GM12865 (cell line): ENCODE results near the gene NKX1-2.
A peak's percentile ranks its signal among the peaks of the same experiment; 100 is the strongest.

Source experiments
- DNase-seq: peaks from one replicate; pipeline ENCODE4 v3.0.0; 2010; ENCODE audit warnings: low read depth
- H3K4me3 ChIP-seq: 2 replicates; pipeline ENCODE4 v1.5.1; 2011; ENCODE audit warnings: mild to moderate bottlenecking, low read depth, low read length, control low read depth
- TF ChIP-seq, protein P1 (sequence below): IDR thresholded peaks from 2 replicates; pipeline ENCODE4 v1.5.1; 2011; ENCODE audit warnings: low read length, control low read depth, low read depth, inconsistent platforms; ENCODE audit not compliant: insufficient read depth; ENCODE audit errors: missing control alignments

The NKX1-2 gene

DNA sequence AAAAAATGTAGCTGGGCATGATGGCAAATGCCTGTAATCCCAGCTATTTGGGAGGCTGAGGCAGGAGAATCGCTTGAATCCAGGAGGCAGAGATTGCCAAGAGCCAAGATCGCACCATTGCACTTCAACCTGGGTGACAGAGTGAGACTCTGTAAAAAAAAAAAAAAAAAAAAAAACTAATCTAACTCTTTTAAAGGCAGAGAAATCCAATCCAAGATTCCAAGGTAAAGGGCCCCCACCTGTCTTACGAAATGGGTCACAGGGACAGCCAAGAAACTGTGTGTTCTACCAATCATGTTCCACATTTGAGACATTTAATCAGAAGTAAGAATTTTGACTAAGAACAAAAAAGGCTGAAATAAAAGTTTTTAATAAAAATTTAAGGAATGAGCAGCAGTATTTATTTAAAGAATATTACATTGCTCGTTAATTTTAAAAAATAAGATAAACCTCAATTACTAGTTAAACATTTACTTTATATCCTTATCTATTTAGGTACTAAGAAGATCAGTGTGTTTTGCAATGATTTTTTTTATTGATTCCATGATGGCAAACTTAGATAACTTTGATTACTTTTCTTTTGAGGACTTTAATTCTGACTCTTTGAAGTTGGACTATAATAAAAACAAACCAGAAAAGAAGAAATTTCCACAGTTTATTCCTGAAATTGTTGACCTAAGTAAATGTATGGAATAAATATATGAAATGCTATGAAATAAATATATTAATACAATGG, 24.4 kb downstream of the NKX1-2 start:
- TF ChIP-seq, protein P1, sequence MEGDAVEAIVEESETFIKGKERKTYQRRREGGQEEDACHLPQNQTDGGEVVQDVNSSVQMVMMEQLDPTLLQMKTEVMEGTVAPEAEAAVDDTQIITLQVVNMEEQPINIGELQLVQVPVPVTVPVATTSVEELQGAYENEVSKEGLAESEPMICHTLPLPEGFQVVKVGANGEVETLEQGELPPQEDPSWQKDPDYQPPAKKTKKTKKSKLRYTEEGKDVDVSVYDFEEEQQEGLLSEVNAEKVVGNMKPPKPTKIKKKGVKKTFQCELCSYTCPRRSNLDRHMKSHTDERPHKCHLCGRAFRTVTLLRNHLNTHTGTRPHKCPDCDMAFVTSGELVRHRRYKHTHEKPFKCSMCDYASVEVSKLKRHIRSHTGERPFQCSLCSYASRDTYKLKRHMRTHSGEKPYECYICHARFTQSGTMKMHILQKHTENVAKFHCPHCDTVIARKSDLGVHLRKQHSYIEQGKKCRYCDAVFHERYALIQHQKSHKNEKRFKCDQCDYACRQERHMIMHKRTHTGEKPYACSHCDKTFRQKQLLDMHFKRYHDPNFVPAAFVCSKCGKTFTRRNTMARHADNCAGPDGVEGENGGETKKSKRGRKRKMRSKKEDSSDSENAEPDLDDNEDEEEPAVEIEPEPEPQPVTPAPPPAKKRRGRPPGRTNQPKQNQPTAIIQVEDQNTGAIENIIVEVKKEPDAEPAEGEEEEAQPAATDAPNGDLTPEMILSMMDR, result no peak
- no peak for DNase-seq
- H3K4me3 ChIP-seq, result no peak overlapping the region

DNA sequence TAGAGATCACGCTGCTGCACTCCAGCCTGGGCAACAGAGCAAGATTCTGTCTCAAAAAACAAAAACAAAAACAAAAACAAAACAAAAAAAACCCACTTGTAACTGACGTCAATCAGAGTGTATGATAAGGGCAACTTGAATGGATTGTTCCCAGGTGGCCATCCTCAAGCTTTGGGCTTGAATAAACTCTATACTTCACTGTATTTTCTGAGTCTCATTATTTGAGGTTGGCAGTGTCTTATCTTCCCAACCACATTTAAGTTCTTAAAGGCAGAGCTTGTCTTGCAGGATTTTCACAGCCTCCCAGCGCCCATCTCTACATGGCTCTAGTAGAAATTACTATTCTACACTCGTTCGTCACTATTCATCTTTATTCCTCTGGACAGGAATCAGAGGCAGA, 26.0 kb downstream of the NKX1-2 start:
- DNase-seq, result no peak
- TF ChIP-seq, protein P1, result no peak
- H3K4me3 ChIP-seq, result no peak overlapping the region

DNA sequence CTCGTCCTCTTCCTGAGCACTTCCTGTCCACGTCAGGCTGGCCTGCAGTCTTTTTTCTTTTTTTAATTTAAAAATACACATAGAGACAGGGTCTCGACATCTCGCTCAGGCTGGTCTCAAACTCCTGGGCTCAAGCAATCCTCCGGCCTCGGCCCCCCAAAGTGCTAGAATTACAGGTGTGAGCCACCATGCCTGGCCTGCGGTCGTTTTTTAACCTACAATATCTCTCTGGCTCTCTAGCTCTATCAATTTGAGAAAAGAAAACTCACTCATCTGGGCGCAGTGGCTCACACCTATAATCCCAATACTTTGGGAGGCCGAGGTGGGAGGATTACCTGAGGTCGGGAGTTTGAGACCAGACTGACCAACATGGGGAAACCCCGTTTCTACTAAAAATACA, 27.1 kb downstream of the NKX1-2 start:
- DNase-seq, result no peak
- TF ChIP-seq, protein P1, result no peak
- no peak overlapping the region for H3K4me3 ChIP-seq

DNA sequence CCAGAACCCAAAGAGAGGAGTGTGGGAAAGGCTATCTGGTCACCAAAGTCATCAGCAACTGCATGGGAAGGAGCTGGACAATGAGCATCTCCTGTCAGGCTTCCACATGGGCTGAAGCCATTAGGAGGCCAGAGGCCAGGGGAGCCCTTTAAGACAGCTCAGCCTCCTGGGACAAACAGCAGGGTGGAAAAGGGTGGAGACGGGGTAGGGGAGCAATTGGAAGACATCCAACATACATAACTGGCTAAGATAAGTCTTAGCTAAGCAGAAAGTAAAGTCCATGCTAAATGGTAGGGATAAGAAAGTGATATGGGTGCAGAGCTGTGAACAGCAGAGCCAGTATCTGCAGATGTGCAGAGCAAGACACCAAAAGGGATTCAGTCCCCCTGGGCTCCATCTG, 29.6 kb downstream of the NKX1-2 start:
- TF ChIP-seq, protein P1, result no peak
- H3K4me3 ChIP-seq, result no peak overlapping the region
- no peak for DNase-seq

DNA sequence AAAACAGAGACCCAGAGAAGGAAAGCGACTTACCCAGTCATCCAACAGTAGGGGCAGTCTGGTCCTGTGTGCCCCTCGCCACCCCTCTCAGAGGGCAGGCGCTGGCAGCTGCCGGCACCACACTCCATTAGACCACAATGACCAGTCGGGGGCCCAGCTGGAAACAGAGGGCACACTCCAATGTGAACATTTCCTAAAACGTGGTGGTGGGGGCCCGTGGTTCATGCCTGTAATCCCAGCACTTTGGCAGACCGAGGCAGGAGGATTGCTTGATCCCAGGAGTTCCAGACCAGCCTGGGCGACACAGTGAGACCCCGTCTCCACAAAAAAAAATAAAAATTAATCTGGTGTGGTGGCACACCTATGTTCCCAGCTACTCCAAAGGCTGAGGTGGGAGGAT, 30.2 kb downstream of the NKX1-2 start:
- TF ChIP-seq, protein P1, result no peak
- no peak overlapping the region for H3K4me3 ChIP-seq
- DNase-seq, result no peak

DNA sequence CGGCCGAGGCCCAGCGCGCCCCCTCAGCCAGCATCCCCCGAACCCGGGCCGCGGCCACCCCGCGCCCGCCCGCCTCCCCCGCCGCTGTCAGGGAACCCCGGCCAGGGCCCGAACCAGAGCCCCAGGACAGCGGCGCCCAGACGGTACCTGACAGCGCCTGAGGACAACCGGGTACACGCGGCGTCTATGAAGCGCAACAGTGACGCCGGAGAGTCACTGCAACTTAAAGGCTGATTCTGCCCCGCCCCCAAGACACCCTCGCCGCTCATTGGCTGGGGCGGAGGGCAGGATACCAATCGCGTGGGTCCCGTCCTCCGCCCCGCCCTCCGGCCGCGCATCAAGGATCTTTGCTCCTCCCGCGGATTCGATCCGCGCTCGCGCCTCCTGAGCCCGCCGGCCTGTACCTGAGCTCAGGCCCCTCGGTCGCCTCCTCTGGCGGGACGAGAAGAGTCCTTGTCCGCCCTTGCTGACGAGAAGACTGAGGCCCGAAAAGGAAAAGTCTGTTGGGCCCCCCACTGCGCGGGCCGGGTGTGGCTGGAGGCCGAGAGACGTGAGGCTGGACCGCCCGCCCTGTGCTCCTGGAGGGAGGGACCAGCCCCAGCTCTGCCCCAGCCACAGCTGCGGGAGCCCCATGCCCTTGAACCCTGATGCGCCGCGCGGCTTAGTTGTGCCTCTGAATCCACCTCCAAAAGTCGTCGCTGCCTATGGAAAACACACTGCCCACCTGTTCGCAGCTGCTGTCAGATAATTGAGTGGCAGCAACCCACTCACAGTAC, 30.9 kb downstream of the NKX1-2 start, which contains the start of gene OAT:
Gene OAT (minus strand): TSS at position 198 of the 776 bp plus-strand sequence. CDS start 6,752 bp downstream, outside the sequence.
- H3K4me3 ChIP-seq, result peak within 1 kb of the TSS; percentile 19; the same call in 1 of the 2 replicates
- TF ChIP-seq, protein P1, result no peak
- DNase-seq, result peak; percentile 89
